Pericardium fibroblast (primary cell): ENCODE measurements around the gene MINDY2. TPM values are rescaled to one million over a fixed set of nuclear protein-coding genes. Genes with fewer than 3 reads are reported as not detected.

ENCODE experiments used
- total RNA-seq: library from RNA; depleted of rRNA; stranded (reverse); fragments of >200 nt; gene quantifications from 2 replicates; pipeline ENCODE4 v1.2.3, GENCODE V29; 2015

MINDY2 gene
- 8.8 and 13.5 TPM in 2 replicates for total RNA-seq

GRCh38 chr15:58770857-58771620, at the start of gene MINDY2:
Gene MINDY2 (plus strand): TSS chr15:58771302. CDS start chr15:58771396, 94 bp downstream.

DNA sequence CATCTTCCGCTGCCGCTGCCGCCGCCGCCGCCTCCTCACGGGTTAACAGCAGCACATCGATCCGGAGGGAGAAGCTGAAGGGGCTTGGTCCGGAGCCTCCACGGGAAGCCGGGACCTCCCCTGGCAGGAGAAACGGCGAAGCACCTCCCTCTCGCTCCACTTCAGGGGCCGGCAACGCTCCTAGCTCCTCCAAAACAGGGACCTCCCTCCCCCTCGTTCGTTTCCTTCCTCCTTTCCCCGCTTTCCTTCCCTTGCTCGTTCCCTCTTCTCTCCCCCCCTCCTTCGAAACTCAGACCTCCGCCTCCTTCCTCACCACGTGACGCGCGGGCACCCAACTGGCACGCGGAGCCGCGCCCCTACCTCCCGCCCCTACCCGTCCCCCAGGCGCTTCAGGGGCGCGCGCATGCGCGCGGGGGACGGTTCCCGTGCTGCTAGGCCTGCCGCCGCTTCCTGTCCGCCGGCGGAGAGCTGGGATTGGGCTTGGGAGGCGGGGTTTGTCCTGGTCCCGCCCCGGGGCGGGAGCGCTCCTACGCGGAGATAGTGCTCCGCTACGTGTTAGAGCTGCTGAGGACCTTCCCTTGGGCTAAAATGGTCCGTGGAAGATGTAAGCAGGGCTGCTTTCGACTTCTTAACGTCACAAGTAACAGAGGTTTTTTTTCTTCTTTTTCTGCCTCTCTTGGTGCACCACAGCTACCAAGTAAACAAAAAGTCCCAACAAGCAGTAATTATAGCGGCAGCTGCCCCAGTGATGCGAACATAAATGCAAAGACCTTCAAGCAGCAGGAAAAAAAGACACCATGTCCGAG, 21.4 kb upstream of the MINDY2 start, which contains the start of gene ADAM10:
ADAM10 (minus strand) TSS at position 176 of the 806 bp plus-strand sequence; CDS start at position 3, 173 bp downstream.

Other genes with a start within 250 kb of the MINDY2 start
- 112 and 173 TPM in 2 replicates for gene ADAM10, start 21.6 kb upstream of the MINDY2 start, total RNA-seq
- gene SLTM, start 162.4 kb downstream of the MINDY2 start, total RNA-seq = 27.4 and 38.5 TPM in 2 replicates
- 10.9 and 22.3 TPM in 2 replicates for gene RNF111, start 216.4 kb downstream of the MINDY2 start, total RNA-seq